HepG2 (cell line): ENCODE measurements around the gene GIPC1. TPM values are rescaled to one million over a fixed set of nuclear protein-coding genes. Genes with fewer than 3 reads are reported as not detected.

Source experiments
- BCL6 ChIP-seq: IDR thresholded peaks from 2 replicates; pipeline ENCODE4 v1.6.1; 2016; ENCODE audit warnings: missing genetic modification reagents, missing compliant biosample characterization
- CHD2 ChIP-seq: IDR thresholded peaks from 2 replicates; pipeline ENCODE4 v1.6.1; 2011; ENCODE audit warnings: low read depth, low read length, improper control_type of control experiment
- IRX3 ChIP-seq: sonication (generic); formaldehyde crosslinking; IDR thresholded peaks from 2 replicates; pipeline ENCODE4 v1.8.1; 2023; ENCODE audit warnings: mild to moderate bottlenecking, low read depth, missing genetic modification reagents, borderline replicate concordance
- KLF6 ChIP-seq: IDR thresholded peaks from 2 replicates; pipeline ENCODE4 v1.8.0; 2016; ENCODE audit warnings: missing biosample characterization, missing genetic modification reagents
- MED13 ChIP-seq: sonication (generic); formaldehyde crosslinking; IDR thresholded peaks from 2 replicates; pipeline ENCODE4 v1.5.0; 2020; ENCODE audit warnings: missing genetic modification reagents
- NKX3-1 ChIP-seq: sonication (generic); formaldehyde crosslinking; IDR thresholded peaks from 2 replicates; pipeline ENCODE4 v1.5.0; 2020; ENCODE audit warnings: missing genetic modification reagents
- PHF20 ChIP-seq: sonication (generic); formaldehyde crosslinking; IDR thresholded peaks from 2 replicates; pipeline ENCODE4 v1.5.0; 2020; ENCODE audit warnings: mild to moderate bottlenecking, missing genetic modification reagents
- RFX5 ChIP-seq: IDR thresholded peaks from 2 replicates; pipeline ENCODE4 v1.6.1; 2011; ENCODE audit warnings: low read depth, low read length, improper control_type of control experiment
- SRY ChIP-seq: sonication (generic); formaldehyde crosslinking; IDR thresholded peaks from 2 replicates; pipeline ENCODE4 v1.8.0; 2022; ENCODE audit warnings: mild to moderate bottlenecking, missing genetic modification reagents
- TOE1 ChIP-seq: sonication (generic); formaldehyde crosslinking; IDR thresholded peaks from 2 replicates; pipeline ENCODE4 v1.4.0; 2020; ENCODE audit warnings: mild to moderate bottlenecking, missing genetic modification reagents
- ZMYM3 ChIP-seq: sonication (generic); formaldehyde crosslinking; IDR thresholded peaks from 2 replicates; pipeline ENCODE4 v1.5.1; 2020; ENCODE audit warnings: mild to moderate bottlenecking, missing genetic modification reagents
- ZNF703 ChIP-seq: sonication (generic); formaldehyde crosslinking; IDR thresholded peaks from 2 replicates; pipeline ENCODE4 v1.5.1; 2020; ENCODE audit warnings: missing genetic modification reagents, mild to moderate bottlenecking, moderate library complexity, borderline replicate concordance
- polyA plus RNA-seq, 8 experiments: library from polyadenylated mRNA; depleted of rRNA in 3 of 8; stranded (reverse) in 7 of 8; unstranded in 1 of 8; fragments of >200 nt; fragmentation: Illumina TruSeq in 4 of 8; extraction: Trizol in 4 of 8; gene quantifications; 2 replicates each; pipeline versions ENCODE4 v1.2.1 to v1.2.3, GENCODE V29; 2011 to 2016; ENCODE audit warnings: low read depth in 4 of 8, missing spikeins in 1 of 8, mixed read lengths in 1 of 8; ENCODE audit not compliant: insufficient read depth in 1 of 8
- total RNA-seq, 5 experiments: library from RNA; depleted of rRNA; stranded (reverse); fragments of >200 nt; fragmentation: Illumina TruSeq; extraction: Trizol; gene quantifications; 2 replicates each; pipeline ENCODE4 v1.2.3, GENCODE V29; 2016; ENCODE audit warnings: low read depth in 1 of 5
- TF ChIP-seq, protein P1 (sequence below): sonication (generic); formaldehyde crosslinking; IDR thresholded peaks from 2 replicates; pipeline ENCODE4 v1.4.0; 2020; ENCODE audit warnings: mild to moderate bottlenecking, low read depth, missing genetic modification reagents
- TF ChIP-seq, protein P2 (sequence below): sonication (generic); formaldehyde crosslinking; IDR thresholded peaks from 2 replicates; pipeline ENCODE4 v1.8.0; 2022; ENCODE audit warnings: missing genetic modification reagents, low read depth, mild to moderate bottlenecking, borderline replicate concordance
- TF ChIP-seq, protein P3 (sequence below): sonication (generic); formaldehyde crosslinking; IDR thresholded peaks from 2 replicates; pipeline ENCODE4 v1.4.0; 2020; ENCODE audit warnings: missing genetic modification reagents, mild to moderate bottlenecking, borderline replicate concordance
- TF ChIP-seq, protein P4 (sequence below): sonication (generic); formaldehyde crosslinking; IDR thresholded peaks from 2 replicates; pipeline ENCODE4 v1.4.0; 2020; ENCODE audit warnings: missing genetic modification reagents
- TF ChIP-seq, protein P5 (sequence below): sonication (generic); formaldehyde crosslinking; IDR thresholded peaks from 2 replicates; pipeline ENCODE4 v1.4.0; 2020; ENCODE audit warnings: mild to moderate bottlenecking, missing genetic modification reagents
- TF ChIP-seq, protein P6 (sequence below): sonication (generic); formaldehyde crosslinking; IDR thresholded peaks from 2 replicates; pipeline ENCODE4 v1.8.0; 2022; ENCODE audit warnings: mild to moderate bottlenecking, missing genetic modification reagents, moderate library complexity
- TF ChIP-seq, protein P7 (sequence below): sonication (generic); formaldehyde crosslinking; IDR thresholded peaks from 2 replicates; pipeline ENCODE4 v1.4.0; 2020; ENCODE audit warnings: mild to moderate bottlenecking, missing genetic modification reagents
- TF ChIP-seq, protein P8 (sequence below): sonication (generic); formaldehyde crosslinking; IDR thresholded peaks from 2 replicates; pipeline ENCODE4 v1.4.0; 2020; ENCODE audit warnings: missing genetic modification reagents

GIPC1 gene
- total and polyA plus RNA-seq, 2 of the 13 experiments (the other 11 are each of a cell fraction or from before 2014, with no cell fraction given): 27.1 to 48.1 TPM

DNA sequence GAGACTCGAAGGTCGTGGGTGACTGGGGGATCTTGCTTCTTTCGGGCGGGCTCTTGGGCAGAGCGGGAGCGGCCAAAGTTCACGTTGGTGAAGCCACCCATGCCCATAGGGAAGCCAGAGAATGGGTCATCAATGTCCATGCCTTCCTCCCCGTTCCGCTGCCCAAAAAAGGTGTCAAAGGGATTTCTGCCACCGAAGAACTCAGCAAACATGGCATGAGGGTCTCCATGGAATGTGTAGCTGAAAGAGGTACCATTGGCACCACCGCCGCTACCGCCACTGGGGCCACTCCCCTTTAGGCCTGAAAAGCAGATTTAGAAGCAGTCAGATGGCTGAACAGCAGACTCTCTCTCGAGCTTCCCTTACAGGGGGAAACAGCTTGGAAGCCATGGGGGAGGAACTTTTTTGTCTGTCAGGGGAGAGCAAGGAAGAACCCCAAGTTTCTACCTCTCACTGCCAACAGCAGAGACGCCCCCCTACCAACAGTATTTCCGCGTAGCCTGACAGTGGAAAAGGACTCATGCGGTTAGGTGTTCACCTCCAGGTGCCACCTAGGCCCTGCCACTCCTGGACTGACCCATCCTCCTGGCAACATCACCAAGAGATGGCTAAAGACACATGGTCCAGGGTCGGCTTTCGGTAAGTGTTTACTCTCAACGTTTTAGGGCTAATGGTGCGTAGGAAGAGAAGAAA is 21.0 kb upstream of the GIPC1 start (continued):
- TF ChIP-seq IRX3 (CRISPR knock-in tag) (no peak), ZMYM3 (no peak), RFX5 (no peak), BCL6 (CRISPR knock-in tag) (no peak), MED13 (CRISPR knock-in tag) (no peak), ZNF703 (CRISPR knock-in tag) (no peak), SRY (CRISPR knock-in tag) (no peak), CHD2 (no peak), PHF20 (CRISPR knock-in tag) (0 out of 2 replicates have a peak, but pooled peaks have one; percentile 14), TOE1 (CRISPR knock-in tag) (no peak), KLF6 (CRISPR knock-in tag) (0 out of 2 replicates have a peak, but pooled peaks have one; percentile 29), NKX3-1 (no peak)
- TF ChIP-seq, protein P1, sequence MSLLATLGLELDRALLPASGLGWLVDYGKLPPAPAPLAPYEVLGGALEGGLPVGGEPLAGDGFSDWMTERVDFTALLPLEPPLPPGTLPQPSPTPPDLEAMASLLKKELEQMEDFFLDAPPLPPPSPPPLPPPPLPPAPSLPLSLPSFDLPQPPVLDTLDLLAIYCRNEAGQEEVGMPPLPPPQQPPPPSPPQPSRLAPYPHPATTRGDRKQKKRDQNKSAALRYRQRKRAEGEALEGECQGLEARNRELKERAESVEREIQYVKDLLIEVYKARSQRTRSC (CRISPR knock-in tag): no peak
- TF ChIP-seq, protein P2, sequence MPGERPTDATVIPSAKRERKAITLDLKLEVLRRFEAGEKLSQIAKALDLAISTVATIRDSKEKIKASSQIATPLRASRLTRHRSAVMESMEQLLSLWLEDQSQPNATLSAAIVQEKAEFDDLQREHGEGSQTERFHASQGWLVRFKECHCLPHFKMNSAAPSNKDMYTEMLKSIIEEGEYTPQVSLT (CRISPR knock-in tag): no peak
- TF ChIP-seq, protein P3, sequence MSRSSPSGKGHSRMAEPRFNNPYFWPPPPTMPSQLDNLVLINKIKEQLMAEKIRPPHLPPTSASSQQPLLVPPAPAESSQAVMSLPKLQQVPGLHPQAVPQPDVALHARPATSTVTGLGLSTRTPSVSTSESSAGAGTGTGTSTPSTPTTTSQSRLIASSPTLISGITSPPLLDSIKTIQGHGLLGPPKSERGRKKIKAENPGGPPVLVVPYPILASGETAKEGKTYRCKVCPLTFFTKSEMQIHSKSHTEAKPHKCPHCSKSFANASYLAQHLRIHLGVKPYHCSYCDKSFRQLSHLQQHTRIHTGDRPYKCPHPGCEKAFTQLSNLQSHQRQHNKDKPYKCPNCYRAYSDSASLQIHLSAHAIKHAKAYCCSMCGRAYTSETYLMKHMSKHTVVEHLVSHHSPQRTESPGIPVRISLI (CRISPR knock-in tag): no peak
- TF ChIP-seq, protein P4, sequence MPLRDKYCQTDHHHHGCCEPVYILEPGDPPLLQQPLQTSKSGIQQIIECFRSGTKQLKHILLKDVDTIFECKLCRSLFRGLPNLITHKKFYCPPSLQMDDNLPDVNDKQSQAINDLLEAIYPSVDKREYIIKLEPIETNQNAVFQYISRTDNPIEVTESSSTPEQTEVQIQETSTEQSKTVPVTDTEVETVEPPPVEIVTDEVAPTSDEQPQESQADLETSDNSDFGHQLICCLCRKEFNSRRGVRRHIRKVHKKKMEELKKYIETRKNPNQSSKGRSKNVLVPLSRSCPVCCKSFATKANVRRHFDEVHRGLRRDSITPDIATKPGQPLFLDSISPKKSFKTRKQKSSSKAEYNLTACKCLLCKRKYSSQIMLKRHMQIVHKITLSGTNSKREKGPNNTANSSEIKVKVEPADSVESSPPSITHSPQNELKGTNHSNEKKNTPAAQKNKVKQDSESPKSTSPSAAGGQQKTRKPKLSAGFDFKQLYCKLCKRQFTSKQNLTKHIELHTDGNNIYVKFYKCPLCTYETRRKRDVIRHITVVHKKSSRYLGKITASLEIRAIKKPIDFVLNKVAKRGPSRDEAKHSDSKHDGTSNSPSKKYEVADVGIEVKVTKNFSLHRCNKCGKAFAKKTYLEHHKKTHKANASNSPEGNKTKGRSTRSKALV: no peak
- TF ChIP-seq, protein P5, sequence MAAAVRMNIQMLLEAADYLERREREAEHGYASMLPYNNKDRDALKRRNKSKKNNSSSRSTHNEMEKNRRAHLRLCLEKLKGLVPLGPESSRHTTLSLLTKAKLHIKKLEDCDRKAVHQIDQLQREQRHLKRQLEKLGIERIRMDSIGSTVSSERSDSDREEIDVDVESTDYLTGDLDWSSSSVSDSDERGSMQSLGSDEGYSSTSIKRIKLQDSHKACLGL (CRISPR knock-in tag): no peak
- TF ChIP-seq, protein P6, sequence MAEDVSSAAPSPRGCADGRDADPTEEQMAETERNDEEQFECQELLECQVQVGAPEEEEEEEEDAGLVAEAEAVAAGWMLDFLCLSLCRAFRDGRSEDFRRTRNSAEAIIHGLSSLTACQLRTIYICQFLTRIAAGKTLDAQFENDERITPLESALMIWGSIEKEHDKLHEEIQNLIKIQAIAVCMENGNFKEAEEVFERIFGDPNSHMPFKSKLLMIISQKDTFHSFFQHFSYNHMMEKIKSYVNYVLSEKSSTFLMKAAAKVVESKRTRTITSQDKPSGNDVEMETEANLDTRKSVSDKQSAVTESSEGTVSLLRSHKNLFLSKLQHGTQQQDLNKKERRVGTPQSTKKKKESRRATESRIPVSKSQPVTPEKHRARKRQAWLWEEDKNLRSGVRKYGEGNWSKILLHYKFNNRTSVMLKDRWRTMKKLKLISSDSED (CRISPR knock-in tag): no peak
- TF ChIP-seq, protein P7, sequence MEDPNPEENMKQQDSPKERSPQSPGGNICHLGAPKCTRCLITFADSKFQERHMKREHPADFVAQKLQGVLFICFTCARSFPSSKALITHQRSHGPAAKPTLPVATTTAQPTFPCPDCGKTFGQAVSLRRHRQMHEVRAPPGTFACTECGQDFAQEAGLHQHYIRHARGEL (CRISPR knock-in tag): no peak
- TF ChIP-seq, protein P8, sequence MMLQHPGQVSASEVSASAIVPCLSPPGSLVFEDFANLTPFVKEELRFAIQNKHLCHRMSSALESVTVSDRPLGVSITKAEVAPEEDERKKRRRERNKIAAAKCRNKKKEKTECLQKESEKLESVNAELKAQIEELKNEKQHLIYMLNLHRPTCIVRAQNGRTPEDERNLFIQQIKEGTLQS (CRISPR knock-in tag): no peak
